Measurements from ENCODE around the gene CAVIN3. TPM values are rescaled to one million over a fixed set of nuclear protein-coding genes. Genes with fewer than 3 reads are reported as not detected.

The CAVIN3 gene
- total RNA-seq, 2 experiments from 2014 or later, result 13.3 to 15.9 TPM

DNA sequence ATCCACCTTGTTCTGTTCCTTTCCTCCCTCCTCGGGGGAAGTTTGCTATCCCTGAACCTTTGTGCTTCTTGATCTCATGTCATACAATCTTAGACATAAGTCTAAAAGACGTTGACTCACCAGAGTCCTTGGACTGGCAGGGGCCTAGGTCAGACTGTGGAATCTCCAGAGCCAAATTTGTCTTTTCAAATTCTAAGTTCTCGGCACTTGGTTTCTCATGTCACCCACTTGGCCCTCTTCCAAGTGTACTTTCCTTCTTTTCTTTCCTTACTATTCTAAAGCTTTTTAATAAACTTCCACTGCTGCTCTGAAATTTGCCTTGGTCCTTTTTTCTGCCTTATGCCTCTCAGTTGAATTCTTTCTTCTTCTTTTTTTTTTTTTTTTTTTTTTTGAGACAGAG is 39.9 kb upstream of the CAVIN3 start:
- no peaks in the 10 kb centered on the region for H3K36me3 Mint-ChIP-seq (ENCODE audit: low read depth)
- ChIA-PET POLR2A (no interaction called here), CTCF (interaction anchor here (4.1 to 6.1 kb wide), 2 partner anchors 17 to 108 kb away, joined by 70 to 119 read pairs; no protein-coding TSS in a partner anchor)
- H3K4me3 Mint-ChIP-seq, result no peak overlapping the region
- no peak overlapping the region for H3K27ac Mint-ChIP-seq
- TF ChIP-seq CTCF (IDR thresholded peaks at IDR 0.05), result no peak
- intact Hi-C loops (cut with micrococcal nuclease), result loop anchor here (10.0 kb wide), 1 partner anchor 335 kb away; no protein-coding TSS in a partner anchor
- DNase-seq (no peak), ATAC-seq (no peak)
- no peaks in the 10 kb centered on the region for H3K27me3 Mint-ChIP-seq
- H3K4me1 Mint-ChIP-seq (ENCODE audit: low read depth), result peaks cover 13% of the 10 kb centered on the region
- H3K9me3 Mint-ChIP-seq, result no peaks in the 10 kb centered on the region

DNA sequence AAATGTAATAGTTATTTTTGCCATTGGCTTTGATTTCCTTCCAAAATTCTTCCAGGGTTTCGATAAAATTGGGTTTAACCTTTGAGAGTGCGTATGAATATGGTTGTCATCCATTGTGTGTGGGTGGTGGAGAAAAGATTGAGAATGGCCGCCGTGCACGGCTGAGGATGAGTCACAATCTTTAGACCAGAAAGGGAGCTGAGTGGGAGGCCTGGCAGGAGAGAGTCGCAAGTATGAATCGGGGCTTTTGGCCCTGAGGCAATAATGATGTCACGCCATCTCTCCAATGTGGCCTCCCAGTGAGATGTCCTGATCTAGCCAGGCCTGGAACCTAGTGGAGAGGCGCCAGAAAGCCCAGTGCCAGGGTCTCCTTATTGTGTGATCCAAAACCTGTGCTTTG is 36.9 kb upstream of the CAVIN3 start:
- peak; percentile 82 for ATAC-seq
- ChIA-PET CTCF (interaction anchor here (0.9 to 1.7 kb wide), 5 partner anchors 21 to 333 kb away, joined by 3 to 9 read pairs (median 3); no protein-coding TSS in a partner anchor), POLR2A (no interaction called here)
- intact Hi-C loops (cut with micrococcal nuclease), result no loop called here
- DNase-seq, result peak; percentile 77
- Mint-ChIP-seq H3K4me3 (no peak overlapping the region), H3K4me1 (ENCODE audit: low read depth) (peaks cover 21% of the 10 kb centered on the region), H3K27ac (peak overlapping the region; percentile 4), H3K27me3 (no peaks in the 10 kb centered on the region), H3K36me3 (ENCODE audit: low read depth) (no peaks in the 10 kb centered on the region), H3K9me3 (no peaks in the 10 kb centered on the region)
- no peak for TF ChIP-seq CTCF (IDR thresholded peaks at IDR 0.05)

GRCh38 chr11:6356503-6357055 is 36.3 kb upstream of the CAVIN3 start:
- POLR2A ChIA-PET, result no interaction called here
- no peaks in the 10 kb centered on the region for H3K9me3 Mint-ChIP-seq
- CTCF ChIA-PET, result interaction anchor here (1.0 to 4.0 kb wide), 4 partner anchors 7 to 105 kb away, joined by 3 to 67 read pairs (median 6); no protein-coding TSS in a partner anchor
- no peak for TF ChIP-seq CTCF (IDR thresholded peaks at IDR 0.05)
- H3K4me1 Mint-ChIP-seq (ENCODE audit: low read depth), result peaks cover 27% of the 10 kb centered on the region
- no peaks in the 10 kb centered on the region for H3K27me3 Mint-ChIP-seq
- no peaks in the 10 kb centered on the region for H3K36me3 Mint-ChIP-seq (ENCODE audit: low read depth)
- H3K4me3 Mint-ChIP-seq, result no peak overlapping the region
- intact Hi-C loops (cut with micrococcal nuclease), result no loop called here
- DNase-seq (no peak), ATAC-seq (no peak)
- no peak overlapping the region for H3K27ac Mint-ChIP-seq

DNA sequence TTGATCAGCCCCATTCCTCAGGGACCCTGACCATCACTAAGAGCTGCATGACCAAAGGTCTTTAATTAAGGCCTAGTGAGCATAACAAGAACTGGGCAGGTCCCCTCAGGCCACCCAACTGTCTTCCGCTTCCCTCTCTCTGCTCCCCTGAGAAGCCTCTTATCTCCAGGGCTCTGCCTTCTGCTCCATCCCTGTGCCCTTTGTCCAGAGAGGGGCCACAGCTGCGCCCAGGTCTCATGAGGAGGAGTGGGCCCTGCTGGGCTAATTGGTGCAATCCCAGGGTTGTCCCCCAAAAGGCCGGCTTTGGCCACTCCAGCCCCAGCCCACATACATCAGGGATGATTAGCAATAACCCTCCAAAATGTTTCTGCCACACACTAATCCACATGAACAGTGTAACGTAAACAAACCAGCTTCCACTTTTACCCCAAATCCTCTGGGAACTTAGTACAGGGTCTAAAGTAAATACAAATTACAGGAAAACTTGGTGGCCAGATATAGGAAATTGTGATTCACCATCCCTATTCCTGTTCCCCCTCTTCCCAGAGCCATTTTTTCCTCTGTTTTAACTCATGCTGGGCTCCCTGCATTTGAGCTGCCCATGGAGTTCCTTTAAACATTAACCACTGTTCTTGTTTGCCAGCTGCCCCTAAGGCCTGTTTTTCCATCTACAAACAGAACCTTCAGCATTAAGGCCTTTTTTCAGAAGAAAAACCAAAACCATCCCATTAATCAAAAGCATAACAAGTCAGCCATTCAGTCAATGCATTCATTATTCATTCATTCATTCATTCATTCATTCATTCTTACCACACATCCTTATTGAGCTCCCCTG is 34.6 kb upstream of the CAVIN3 start:
- ATAC-seq, result no peak
- POLR2A ChIA-PET, result interaction anchor here (0.7 kb wide), 1 partner anchor 79 kb away, joined by 3 read pairs; no protein-coding TSS in a partner anchor
- Mint-ChIP-seq H3K36me3 (ENCODE audit: low read depth) (no peaks in the 10 kb centered on the region), H3K4me1 (ENCODE audit: low read depth) (peaks cover 28% of the 10 kb centered on the region), H3K27me3 (no peaks in the 10 kb centered on the region), H3K4me3 (no peak overlapping the region), H3K9me3 (no peaks in the 10 kb centered on the region), H3K27ac (no peak overlapping the region)
- intact Hi-C loops (cut with micrococcal nuclease), result loop anchor here (5.0 kb wide), 2 partner anchors 58 to 103 kb away; no protein-coding TSS in a partner anchor
- CTCF ChIA-PET, result interaction anchor here (1.0 to 7.1 kb wide), 29 partner anchors 9 to 360 kb away, joined by 3 to 106 read pairs (median 11); partner anchors contain the start of genes CAVIN3, CCKBR and CNGA4
- no peak for DNase-seq
- no peak for TF ChIP-seq CTCF (IDR thresholded peaks at IDR 0.05)

Measured in activated CD8-positive, alpha-beta T cell treated with anti-CD3 and anti-CD28 coated beads for 36 hours (primary cell).